Thyroid gland (tissue), 4 donors: ENCODE measurements around the gene ZNF354C. TPM values are rescaled to one million over a fixed set of nuclear protein-coding genes. Genes with fewer than 3 reads are reported as not detected.

Experiments used
- DNase-seq, 2 donors: peaks; one replicate each; pipeline ENCODE4 v3.0.0-alpha.2; 2019
- H3K27ac ChIP-seq, 3 donors: fragments of 200-600 bp; sonication (generic); 1 replicate in 2 of 3; 2 replicates in 1 of 3; pipeline ENCODE4 v1.5.1; 2016 to 2019; ENCODE audit warnings: mild to moderate bottlenecking in 1 of 3, moderate library complexity in 1 of 3
- H3K27me3 ChIP-seq: fragments of 200-600 bp; sonication (generic); one replicate; pipeline ENCODE4 v1.5.1; 2019
- H3K36me3 ChIP-seq, 2 donors: fragments of 200-600 bp; sonication (generic); one replicate each; pipeline ENCODE4 v1.5.1; 2016 to 2019
- H3K4me1 ChIP-seq, 2 donors: fragments of 200-600 bp; sonication (generic); one replicate each; pipeline ENCODE4 v1.5.1; 2017 to 2019
- H3K4me3 ChIP-seq, 3 donors: fragments of 200-600 bp; sonication (generic); replicated peaks in 1 of 3; 1 replicate in 2 of 3; 2 replicates in 1 of 3; pipeline ENCODE4 v1.5.1; 2016; ENCODE audit warnings: mild to moderate bottlenecking in 1 of 3
- H3K9me3 ChIP-seq: fragments of 200-600 bp; sonication (generic); one replicate; pipeline ENCODE4 v1.5.1; 2017
- CTCF ChIP-seq, 6 experiments: fragments of 200-600 bp in 3 of 6; fragments of 450-650 bp in 3 of 6; sonication (generic) in 3 of 6; IDR thresholded peaks; one replicate each; pipeline ENCODE4 v1.5.1; 2016 to 2019; ENCODE audit warnings: antibody characterized with exemption in 6 of 6, mild to moderate bottlenecking in 2 of 6, inconsistent platforms in 1 of 6, moderate library complexity in 1 of 6
- POLR2A ChIP-seq, 2 donors: fragments of 450-650 bp; IDR thresholded peaks; one replicate each; pipeline ENCODE4 v1.6.1; 2017; ENCODE audit warnings: antibody characterized with exemption in 2 of 2, mild to moderate bottlenecking in 2 of 2, moderate library complexity in 1 of 2
- WGBS, 2 donors: methylation state at CpG; one replicate each; pipeline ENCODE4 v1.1.5; 2017; 5-methylcytosine and 5-hydroxymethylcytosine counted together
- intact Hi-C: fragments of 100-400 bp; cut with DNase I; formaldehyde crosslinking; loops from one replicate; pipeline ENCODE4 v1.15.1; 2023
- total RNA-seq, 4 donors: library from RNA; depleted of rRNA; stranded (reverse); fragments of >200 nt; gene quantifications; one replicate each; pipeline ENCODE4 v1.2.3, GENCODE V29; 2016

ZNF354C gene
- total RNA-seq, 4 donors from 2014 or later: 8.0 to 15.9 (median 9.8) TPM

- no peak for TF ChIP-seq CTCF (IDR thresholded peaks at IDR 0.05)
- no peak for TF ChIP-seq POLR2A (IDR thresholded peaks at IDR 0.05)
- no peaks in the 10 kb centered on the region for H3K27me3 ChIP-seq
- H3K4me1 ChIP-seq: no peaks in the 10 kb centered on the region
- no peak for DNase-seq
- intact Hi-C loops: no loop called here
- H3K36me3 ChIP-seq: no peaks in the 10 kb centered on the region
- 87 to 88% methylated on average over 9 of the region's 9 CpGs for WGBS, 2 donors
- H3K27ac ChIP-seq: no peak overlapping the region
- no peak overlapping the region for H3K4me3 ChIP-seq
- H3K9me3 ChIP-seq: no peaks in the 10 kb centered on the region
These were observed 50.4 kb downstream of the ZNF354C start for GRCh38 chr5:179110528-179110927.

- Histone ChIP-seq H3K27me3 (no peaks in the 10 kb centered on the region), H3K4me1 (no peaks in the 10 kb centered on the region), H3K36me3 (no peaks in the 10 kb centered on the region), H3K4me3 (no peak overlapping the region), H3K9me3 (no peaks in the 10 kb centered on the region), H3K27ac (no peak overlapping the region)
- TF ChIP-seq CTCF (IDR thresholded peaks at IDR 0.05) (no peak), POLR2A (IDR thresholded peaks at IDR 0.05) (no peak)
- DNase-seq: no peak
- WGBS, 2 donors: 82 to 86% methylated on average over 19 to 21 of the region's 21 CpGs
- intact Hi-C loops: no loop called here
These were observed 51.4 kb downstream of the ZNF354C start for GRCh38 chr5:179111267-179112207.

- TF ChIP-seq POLR2A (IDR thresholded peaks at IDR 0.05) (no peak), CTCF (IDR thresholded peaks at IDR 0.05) (no peak)
- H3K9me3 ChIP-seq: no peaks in the 10 kb centered on the region
- WGBS, 2 donors: 90 to 94% methylated on average over 11 to 12 of the region's 12 CpGs
- H3K27ac ChIP-seq: no peak overlapping the region
- intact Hi-C loops: no loop called here
- H3K4me1 ChIP-seq: no peaks in the 10 kb centered on the region
- H3K27me3 ChIP-seq: no peaks in the 10 kb centered on the region
- DNase-seq: no peak
- H3K36me3 ChIP-seq: no peaks in the 10 kb centered on the region
- no peak overlapping the region for H3K4me3 ChIP-seq
These were observed 52.4 kb downstream of the ZNF354C start for GRCh38 chr5:179112469-179113142.

GRCh38 chr5:179113143-179113530 lies 53.0 kb downstream of the ZNF354C start:
- intact Hi-C loops: no loop called here
- Histone ChIP-seq H3K27ac (no peak overlapping the region), H3K36me3 (no peaks in the 10 kb centered on the region), H3K27me3 (no peaks in the 10 kb centered on the region), H3K4me3 (no peak overlapping the region), H3K4me1 (no peaks in the 10 kb centered on the region), H3K9me3 (no peaks in the 10 kb centered on the region)
- TF ChIP-seq CTCF (IDR thresholded peaks at IDR 0.05): no peak
- TF ChIP-seq POLR2A (IDR thresholded peaks at IDR 0.05): no peak
- WGBS, 2 donors: 88 to 91% methylated on average over 13 of the region's 13 CpGs
- DNase-seq: no peak
